Measurements from ENCODE around the gene BPIFB3. TPM values are rescaled to one million over a fixed set of nuclear protein-coding genes. Genes with fewer than 3 reads are reported as not detected.

The BPIFB3 gene
- total RNA-seq, 1 experiment from 2014 or later: not detected

- no peak for DNase-seq (ENCODE audit: low read depth, low spot score)
- in situ Hi-C loops (cut with HindIII; ENCODE audit: low pct_unique_long_range_greater_than_20kb, low sequenced_read_pairs): no loop called here
Measured at GRCh38 chr20:33070111-33071053, 16.7 kb downstream of the BPIFB3 start.

- in situ Hi-C loops (cut with HindIII; ENCODE audit: low pct_unique_long_range_greater_than_20kb, low sequenced_read_pairs): no loop called here
Measured at GRCh38 chr20:33071198-33071597, 17.5 kb downstream of the BPIFB3 start.

GRCh38 chr20:33072362-33072761 is 18.7 kb downstream of the BPIFB3 start:
- no peak for DNase-seq (ENCODE audit: low read depth, low spot score)

More at GRCh38 chr20:33071198-33071597, 17.5 kb downstream of the BPIFB3 start:
- DNase-seq (ENCODE audit: low read depth, low spot score): no peak

GRCh38 chr20:33072813-33073212 is 19.1 kb downstream of the BPIFB3 start:
- no peak for DNase-seq (ENCODE audit: low read depth, low spot score)
- in situ Hi-C loops (cut with HindIII; ENCODE audit: low pct_unique_long_range_greater_than_20kb, low sequenced_read_pairs): no loop called here

More at GRCh38 chr20:33072362-33072761, 18.7 kb downstream of the BPIFB3 start:
- in situ Hi-C loops (cut with HindIII; ENCODE audit: low pct_unique_long_range_greater_than_20kb, low sequenced_read_pairs): no loop called here

GRCh38 chr20:33074675-33075074 is 21.0 kb downstream of the BPIFB3 start:
- in situ Hi-C loops (cut with HindIII; ENCODE audit: low pct_unique_long_range_greater_than_20kb, low sequenced_read_pairs): no loop called here
- DNase-seq (ENCODE audit: low read depth, low spot score): no peak

GRCh38 chr20:33075281-33075680 is 21.6 kb downstream of the BPIFB3 start:
- no peak for DNase-seq (ENCODE audit: low read depth, low spot score)
- in situ Hi-C loops (cut with HindIII; ENCODE audit: low pct_unique_long_range_greater_than_20kb, low sequenced_read_pairs): no loop called here

- peak; percentile 48 for DNase-seq (ENCODE audit: low read depth, low spot score)
- in situ Hi-C loops (cut with HindIII; ENCODE audit: low pct_unique_long_range_greater_than_20kb, low sequenced_read_pairs): no loop called here
Measured at GRCh38 chr20:33076662-33077372, 23.1 kb downstream of the BPIFB3 start.

GRCh38 chr20:33079259-33079658 is 25.6 kb downstream of the BPIFB3 start, which contains the start of gene BPIFB4:
TSS of gene BPIFB4 (plus strand) at chr20:33079643. CDS start at chr20:33081527, 1,884 bp downstream.
- in situ Hi-C loops (cut with HindIII; ENCODE audit: low pct_unique_long_range_greater_than_20kb, low sequenced_read_pairs): no loop called here

GRCh38 chr20:33081411-33082154 is 27.9 kb downstream of the BPIFB3 start:
- no peak for DNase-seq (ENCODE audit: low read depth, low spot score)
- in situ Hi-C loops (cut with HindIII; ENCODE audit: low pct_unique_long_range_greater_than_20kb, low sequenced_read_pairs): no loop called here

More at GRCh38 chr20:33079259-33079658, 25.6 kb downstream of the BPIFB3 start, which contains the start of gene BPIFB4:
- DNase-seq (ENCODE audit: low read depth, low spot score): no peak

GRCh38 chr20:33082546-33082945 is 28.8 kb downstream of the BPIFB3 start:
- in situ Hi-C loops (cut with HindIII; ENCODE audit: low pct_unique_long_range_greater_than_20kb, low sequenced_read_pairs): no loop called here
- DNase-seq (ENCODE audit: low read depth, low spot score): no peak

GRCh38 chr20:33083544-33084340 is 30.0 kb downstream of the BPIFB3 start:
- in situ Hi-C loops (cut with HindIII; ENCODE audit: low pct_unique_long_range_greater_than_20kb, low sequenced_read_pairs): no loop called here
- no peak for DNase-seq (ENCODE audit: low read depth, low spot score)

- DNase-seq (ENCODE audit: low read depth, low spot score): no peak
- in situ Hi-C loops (cut with HindIII; ENCODE audit: low pct_unique_long_range_greater_than_20kb, low sequenced_read_pairs): no loop called here
Measured at GRCh38 chr20:33084722-33085121, 31.0 kb downstream of the BPIFB3 start.

- in situ Hi-C loops (cut with HindIII; ENCODE audit: low pct_unique_long_range_greater_than_20kb, low sequenced_read_pairs): no loop called here
Measured at GRCh38 chr20:33086052-33086722, 32.5 kb downstream of the BPIFB3 start.

GRCh38 chr20:33091147-33091546 is 37.4 kb downstream of the BPIFB3 start:
- no peak for DNase-seq (ENCODE audit: low read depth, low spot score)
- in situ Hi-C loops (cut with HindIII; ENCODE audit: low pct_unique_long_range_greater_than_20kb, low sequenced_read_pairs): no loop called here

More at GRCh38 chr20:33086052-33086722, 32.5 kb downstream of the BPIFB3 start:
- no peak for DNase-seq (ENCODE audit: low read depth, low spot score)

GRCh38 chr20:33091693-33092092 is 38.0 kb downstream of the BPIFB3 start:
- no peak for DNase-seq (ENCODE audit: low read depth, low spot score)
- in situ Hi-C loops (cut with HindIII; ENCODE audit: low pct_unique_long_range_greater_than_20kb, low sequenced_read_pairs): no loop called here

GRCh38 chr20:33092361-33092760 is 38.7 kb downstream of the BPIFB3 start:
- DNase-seq (ENCODE audit: low read depth, low spot score): no peak
- in situ Hi-C loops (cut with HindIII; ENCODE audit: low pct_unique_long_range_greater_than_20kb, low sequenced_read_pairs): no loop called here

Measured in SK-MEL-5 (cell line).